Uterus (tissue), 4 donors: Measurements from ENCODE around the gene HORMAD1. TPM values are rescaled to one million over a fixed set of nuclear protein-coding genes. Genes with fewer than 3 reads are reported as not detected.

Experiments
- DNase-seq, 2 donors: peaks; one replicate each; pipeline ENCODE4 v3.0.0-alpha.2; 2019 to 2020
- H3K27ac ChIP-seq, 2 donors: fragments of 200-600 bp; sonication (generic); 1 replicate in 1 of 2; 2 replicates in 1 of 2; pipeline ENCODE4 v1.5.1; 2016 to 2018
- H3K27me3 ChIP-seq, 2 donors: fragments of 200-600 bp; sonication (generic); one replicate each; pipeline ENCODE4 v1.5.1; 2018 to 2019; ENCODE audit warnings: control low read depth in 1 of 2
- H3K36me3 ChIP-seq, 2 donors: fragments of 200-600 bp; sonication (generic); one replicate each; pipeline ENCODE4 v1.5.1; 2019; ENCODE audit warnings: control low read depth in 1 of 2
- H3K4me1 ChIP-seq, 2 donors: fragments of 200-600 bp; sonication (generic); one replicate each; pipeline ENCODE4 v1.5.1; 2018 to 2019; ENCODE audit warnings: control low read depth in 1 of 2
- H3K4me3 ChIP-seq, 2 donors: fragments of 200-600 bp; sonication (generic); 1 replicate in 1 of 2; 2 replicates in 1 of 2; pipeline ENCODE4 v1.5.1; 2018 to 2019; ENCODE audit warnings: mild to moderate bottlenecking in 1 of 2
- H3K9me3 ChIP-seq, 2 donors: fragments of 200-600 bp; sonication (generic); one replicate each; pipeline ENCODE4 v1.5.1; 2019; ENCODE audit warnings: control low read depth in 1 of 2
- CTCF ChIP-seq, 4 experiments: fragments of 200-600 bp in 2 of 4; fragments of 450-650 bp in 2 of 4; sonication (generic) in 2 of 4; IDR thresholded peaks; one replicate each; pipeline ENCODE4 v1.5.1; 2016 to 2019; ENCODE audit warnings: antibody characterized with exemption in 4 of 4, mild to moderate bottlenecking in 2 of 4, moderate library complexity in 1 of 4
- POLR2A ChIP-seq, 2 donors: fragments of 450-650 bp; IDR thresholded peaks; one replicate each; pipeline ENCODE4 v1.6.1; 2016; ENCODE audit warnings: antibody characterized with exemption in 2 of 2, mild to moderate bottlenecking in 1 of 2, moderate library complexity in 1 of 2
- intact Hi-C: fragments of 100-400 bp; cut with DNase I; formaldehyde crosslinking; loops from one replicate; pipeline ENCODE4 v1.15.1; 2023; ENCODE audit warnings: low total_unique reads
- small RNA-seq: library from RNA; depleted of rRNA; stranded (forward); fragments of <200 nt; gene quantifications from one replicate; pipeline ENCODE3, GENCODE V24; 2016
- total RNA-seq, 4 donors: library from RNA; depleted of rRNA in 3 of 4; stranded (reverse); fragments of >200 nt in 3 of 4; gene quantifications; one replicate each; pipeline versions ENCODE4 v1.1.0 to v1.2.4, GENCODE V29; 2014 to 2023
- donor health status: DM: yes; HTN: yes; CAD: no.

The HORMAD1 gene
- total RNA-seq, 4 donors from 2014 or later = 0.62 TPM; not detected in 3

GRCh38 chr1:150649441-150650075 lies 71.1 kb downstream of the HORMAD1 start:
- intact Hi-C loops = no loop called here
- DNase-seq = no peak
- H3K9me3 ChIP-seq = no peaks in the 10 kb centered on the region
- H3K27ac ChIP-seq = no peak overlapping the region
- no peaks in the 10 kb centered on the region for H3K36me3 ChIP-seq
- TF ChIP-seq POLR2A (IDR thresholded peaks at IDR 0.05) (no peak), CTCF (IDR thresholded peaks at IDR 0.05) (no peak)
- no peaks in the 10 kb centered on the region for H3K27me3 ChIP-seq
- H3K4me1 ChIP-seq = no peaks in the 10 kb centered on the region
- H3K4me3 ChIP-seq = no peak overlapping the region

Small RNAs within 50 kb of the gene (small RNA-seq; reads per million reads assigned to genes)
- gene RNU6-1042P = not detected

Other genes starting within 250 kb of the HORMAD1 start
- gene TARS2, start 233.5 kb downstream of the HORMAD1 start, total RNA-seq = 10 to 100 TPM in 2 of 4 donors, 1 to 10 TPM in 2; 4.6 to 22.6 (median 10.2) TPM
- 10 to 100 TPM in 2 of 4 donors, 1 to 10 TPM in 2; 1.5 to 38.5 (median 9.5) TPM for gene ECM1, start 212.8 kb downstream of the HORMAD1 start, total RNA-seq
- 1 to 10 TPM in 1 of 4 donors, under 1 TPM in 1, not detected in 2; 0.88 to 1.0 TPM for gene FALEC, start 205.1 kb downstream of the HORMAD1 start, total RNA-seq
- gene ADAMTSL4, start 171.5 kb downstream of the HORMAD1 start, total RNA-seq = 100 to 1,000 TPM in 1 of 4 donors, 10 to 100 TPM in 3; 15.9 to 133 (median 35.4) TPM
- 100 to 1,000 TPM; 125 to 266 (median 207) TPM for gene MCL1, start 141.3 kb downstream of the HORMAD1 start, total RNA-seq
- gene ENSA, start 91.3 kb downstream of the HORMAD1 start, total RNA-seq = 100 to 1,000 TPM; 122 to 224 (median 130) TPM
- 10 to 100 TPM; 10.6 to 31.5 (median 21.3) TPM for gene GOLPH3L, start 23.7 kb downstream of the HORMAD1 start, total RNA-seq
- gene CTSS, start 44.9 kb upstream of the HORMAD1 start, total RNA-seq = 10 to 100 TPM in 3 of 4 donors, 1 to 10 TPM in 1; 5.9 to 26.7 (median 16.5) TPM
- gene CTSK, start 87.4 kb upstream of the HORMAD1 start, total RNA-seq = 100 to 1,000 TPM in 3 of 4 donors, 10 to 100 TPM in 1; 83.5 to 168 (median 114) TPM
- gene ARNT, start 155.7 kb upstream of the HORMAD1 start, total RNA-seq = 10 to 100 TPM; 28.9 to 86.1 (median 59.1) TPM
- not detected for gene CTXND2, start 166.2 kb upstream of the HORMAD1 start, total RNA-seq
- 10 to 100 TPM; 21.8 to 63.2 (median 54.4) TPM for gene SETDB1, start 205.5 kb upstream of the HORMAD1 start, total RNA-seq